GM19467 (cell line): Measurements from ENCODE around the gene IPO8.
"Not testable (repeated sequence)": the region's sequence is repeated elsewhere in the genome, so short reads cannot be mapped to it uniquely, and the experiment has no call there.

ENCODE experiments used
- ATAC-seq: cut with Tn5 transposase; IDR thresholded peaks from one replicate; pipeline ENCODE4 v1.9.1; 2021; ENCODE audit warnings: mild to moderate bottlenecking, moderate library complexity; ENCODE audit not compliant: unreplicated experiment

The IPO8 gene

DNA sequence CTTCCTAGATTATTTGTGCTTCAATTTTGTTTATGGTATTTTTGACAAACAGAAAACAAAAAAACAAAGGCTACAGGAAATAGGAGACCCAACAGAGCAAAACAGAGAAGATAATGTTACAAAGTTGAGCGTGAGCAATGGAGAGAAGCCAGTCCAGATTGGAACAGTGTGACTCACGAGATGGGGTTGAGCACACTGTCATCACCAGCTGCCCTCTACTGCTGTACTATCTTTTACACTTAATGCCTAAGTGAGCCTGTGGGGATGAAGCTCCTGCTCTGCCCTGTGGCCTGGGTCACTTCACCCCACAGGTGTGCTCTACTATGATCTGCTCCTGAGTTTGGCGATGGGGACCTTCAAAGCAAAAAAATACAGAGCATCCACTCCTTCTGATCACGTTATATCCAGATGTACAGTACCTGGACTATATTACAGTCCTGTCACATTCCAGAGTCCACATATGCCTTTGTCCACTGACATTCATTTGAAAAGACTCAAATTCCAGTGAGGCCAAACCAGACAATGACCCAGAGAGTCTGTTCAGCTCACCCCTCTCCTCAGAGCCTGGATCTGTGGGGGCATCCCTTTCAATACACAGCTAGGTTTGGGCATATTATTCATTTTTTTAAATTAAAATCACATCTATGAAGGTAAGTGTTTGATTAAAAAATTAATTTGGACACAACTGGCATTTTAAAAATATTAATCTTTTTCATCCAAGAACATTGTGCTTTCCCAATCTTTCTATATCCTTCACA lies 4.4 kb downstream of the IPO8 start:
- no peak for ATAC-seq

DNA sequence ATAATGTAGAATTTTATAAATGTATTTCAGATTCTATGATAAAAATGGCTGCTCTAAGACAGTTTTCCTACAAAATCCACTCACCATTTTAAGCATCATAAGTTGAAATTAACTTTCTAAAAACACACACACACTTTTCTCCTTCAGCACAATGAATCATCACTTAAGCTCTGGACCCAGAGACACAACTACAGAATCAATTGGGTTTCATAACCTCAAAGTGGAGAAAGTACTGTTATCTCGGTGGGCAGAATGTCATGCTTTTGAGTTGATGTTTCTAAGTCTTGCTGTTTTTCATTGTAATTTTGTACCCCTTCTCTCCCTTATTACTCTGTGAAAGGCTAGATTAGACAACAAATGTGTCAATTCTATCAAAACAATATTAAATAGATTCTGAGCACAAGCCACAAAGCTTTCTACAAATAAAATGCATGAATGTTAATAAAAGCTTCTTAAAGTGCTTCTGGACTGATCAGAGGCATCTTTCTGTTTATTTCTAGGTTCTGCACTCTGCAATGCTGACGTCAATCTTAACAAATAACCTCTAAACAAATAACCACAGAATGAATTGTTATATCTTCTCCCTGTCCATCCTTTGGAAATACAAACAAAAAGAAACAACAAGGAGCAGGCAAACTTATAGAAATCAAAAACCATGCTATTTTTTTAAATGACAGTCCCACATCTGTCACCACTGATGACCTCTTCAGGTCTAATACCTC lies 8.2 kb downstream of the IPO8 start:
- no peak for ATAC-seq

DNA sequence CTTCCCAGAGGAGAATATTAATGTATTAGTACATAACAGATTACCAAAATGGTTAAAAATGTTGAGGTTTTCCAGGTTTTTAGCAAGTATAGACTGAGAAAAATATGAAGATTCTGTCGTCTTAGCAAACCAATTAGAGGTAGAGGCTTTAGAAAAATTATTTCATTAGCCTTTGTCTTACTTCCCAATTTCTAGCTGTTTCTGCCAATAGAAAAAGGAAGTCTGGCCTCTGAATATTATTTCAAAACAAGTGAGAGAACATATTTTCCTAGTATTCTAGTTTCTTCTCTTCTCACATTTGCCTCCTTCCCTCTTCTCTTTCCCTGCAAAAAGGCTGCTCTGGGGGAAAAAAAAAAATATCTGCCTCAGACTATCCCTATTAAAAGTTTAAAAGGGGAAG lies 16.4 kb downstream of the IPO8 start:
- no peak for ATAC-seq

DNA sequence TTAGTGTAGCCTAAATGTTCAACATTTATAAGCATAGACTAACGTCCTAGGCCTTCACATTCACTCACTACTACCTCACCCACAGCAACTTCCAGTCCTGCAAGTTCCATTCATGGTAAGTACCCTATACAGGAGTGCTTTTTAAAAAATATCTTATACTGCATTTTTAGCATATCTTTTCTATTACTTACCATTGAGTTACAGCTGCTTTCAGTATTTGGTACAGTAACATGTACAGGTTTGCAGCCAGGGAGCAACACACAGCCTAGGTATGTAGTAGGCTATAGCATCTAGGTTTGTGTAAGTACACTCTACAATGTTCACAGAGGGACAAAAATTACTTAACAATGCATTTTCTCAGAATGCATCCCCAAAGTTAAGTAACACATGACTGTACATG lies 17.4 kb downstream of the IPO8 start:
- ATAC-seq, result no peak

- no peak for ATAC-seq
Measured at GRCh38 chr12:30661210-30661609, 34.5 kb downstream of the IPO8 start.

DNA sequence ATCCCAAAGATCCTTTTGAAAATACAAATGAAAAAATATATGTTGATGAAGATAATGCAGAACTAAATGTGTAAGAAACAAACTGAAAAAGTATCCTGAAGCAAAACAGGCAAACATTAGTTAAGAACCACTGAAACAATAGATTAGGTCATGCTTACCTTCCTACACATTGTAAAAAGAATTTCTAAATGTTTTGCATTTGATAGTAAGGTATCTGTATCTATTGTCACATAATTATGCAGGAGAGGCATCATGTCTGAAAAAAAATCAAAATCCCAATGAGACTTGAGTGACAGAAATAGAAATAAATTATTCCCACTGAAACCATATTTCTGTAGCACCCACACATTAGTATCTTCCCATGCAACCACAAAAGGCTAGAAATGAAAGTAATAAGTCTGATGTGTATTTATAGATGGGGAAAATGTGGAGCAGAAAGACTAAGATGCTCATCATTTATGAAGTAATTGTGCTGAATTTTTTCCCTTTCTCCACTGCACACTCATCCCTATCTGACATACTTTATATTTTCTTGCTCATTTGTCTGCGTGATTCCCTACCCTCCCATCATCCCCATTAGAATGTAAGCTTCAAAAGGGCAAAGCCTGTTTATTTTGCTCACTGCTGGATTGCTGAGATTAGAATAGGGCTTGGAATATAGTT lies 43.5 kb downstream of the IPO8 start:
- no peak for ATAC-seq

GRCh38 chr12:30646821-30647220 lies 48.8 kb downstream of the IPO8 start:
- ATAC-seq, result no peak

GRCh38 chr12:30643366-30643765 lies 52.3 kb downstream of the IPO8 start:
- no peak for ATAC-seq

- ATAC-seq, result no peak
Measured at GRCh38 chr12:30640392-30640791, 55.3 kb downstream of the IPO8 start.

DNA sequence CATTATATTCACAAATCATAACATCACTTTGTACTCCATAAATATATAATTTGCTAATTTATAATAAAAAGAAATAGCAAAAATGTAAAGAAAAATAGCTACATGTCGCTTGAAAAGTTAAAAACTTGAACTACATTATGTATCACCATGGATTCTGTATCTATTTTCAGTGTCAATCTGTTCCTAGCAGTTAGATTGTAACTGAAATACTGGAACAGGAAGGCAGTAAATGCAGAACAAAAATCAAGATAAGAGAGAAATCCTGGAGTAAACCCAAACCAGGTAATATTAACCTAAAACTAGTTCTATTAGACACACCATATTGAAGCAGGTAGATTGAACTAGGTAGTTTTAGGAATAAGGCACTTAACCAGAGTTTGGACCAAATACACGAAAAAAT lies 60.3 kb downstream of the IPO8 start:
- no peak for ATAC-seq

DNA sequence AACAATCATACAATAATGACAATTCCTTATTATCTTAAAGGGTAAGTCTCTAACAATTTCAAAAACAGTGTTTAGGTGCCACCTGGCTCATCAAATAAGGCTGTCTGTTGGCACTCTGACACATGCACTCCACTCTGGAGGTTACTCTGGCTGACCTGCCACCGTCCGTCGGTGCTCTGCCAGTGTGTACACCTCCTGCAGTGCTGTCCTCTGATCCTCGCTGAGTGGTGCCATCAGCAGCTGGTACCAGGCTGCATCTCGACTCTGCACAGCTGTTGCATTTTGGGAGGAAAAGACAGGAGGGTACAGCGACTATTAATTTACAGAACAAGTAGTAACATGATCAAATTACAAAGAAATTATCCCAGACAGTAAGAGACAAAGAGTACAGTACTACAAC lies 63.9 kb downstream of the IPO8 start:
- no peak for ATAC-seq

- no peak for ATAC-seq
Measured at GRCh38 chr12:30630979-30631285, 64.7 kb downstream of the IPO8 start.

GRCh38 chr12:30630076-30630978 lies 65.3 kb downstream of the IPO8 start:
- no peak for ATAC-seq

- no peak for ATAC-seq
Measured at GRCh38 chr12:30626847-30627246, 68.8 kb downstream of the IPO8 start.

- no peak for ATAC-seq
Measured at GRCh38 chr12:30624009-30624408, 71.7 kb downstream of the IPO8 start.

DNA sequence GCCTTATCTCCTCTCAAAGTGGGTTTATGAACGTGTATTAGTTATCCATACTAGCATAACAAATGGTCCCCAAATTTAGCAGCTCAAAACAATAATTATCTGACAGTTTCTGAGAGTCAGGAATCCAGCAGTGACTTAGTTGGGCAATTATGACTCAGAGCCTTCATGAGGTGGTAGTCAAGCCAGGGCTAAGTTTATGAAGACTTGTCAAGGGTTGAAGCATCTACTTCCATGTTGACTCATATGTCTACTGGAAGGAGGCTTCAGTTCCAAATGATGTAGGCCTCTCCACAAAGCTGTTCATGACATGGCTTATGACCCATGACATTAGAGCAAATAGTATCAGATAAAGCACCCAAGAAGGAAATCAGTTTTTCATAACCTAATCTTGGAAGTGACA lies 73.2 kb downstream of the IPO8 start:
- no peak for ATAC-seq

GRCh38 chr12:30621663-30622241 lies 73.9 kb downstream of the IPO8 start:
- ATAC-seq, result not testable (repeated sequence)

GRCh38 chr12:30617346-30618016 lies 78.2 kb downstream of the IPO8 start:
- ATAC-seq, result no peak

GRCh38 chr12:30614031-30614430 lies 81.6 kb downstream of the IPO8 start:
- no peak for ATAC-seq

- no peak for ATAC-seq
Measured at GRCh38 chr12:30613119-30613830, 82.4 kb downstream of the IPO8 start.
